ENCODE data around the gene PROSER2.

Gene PROSER2, protein sequence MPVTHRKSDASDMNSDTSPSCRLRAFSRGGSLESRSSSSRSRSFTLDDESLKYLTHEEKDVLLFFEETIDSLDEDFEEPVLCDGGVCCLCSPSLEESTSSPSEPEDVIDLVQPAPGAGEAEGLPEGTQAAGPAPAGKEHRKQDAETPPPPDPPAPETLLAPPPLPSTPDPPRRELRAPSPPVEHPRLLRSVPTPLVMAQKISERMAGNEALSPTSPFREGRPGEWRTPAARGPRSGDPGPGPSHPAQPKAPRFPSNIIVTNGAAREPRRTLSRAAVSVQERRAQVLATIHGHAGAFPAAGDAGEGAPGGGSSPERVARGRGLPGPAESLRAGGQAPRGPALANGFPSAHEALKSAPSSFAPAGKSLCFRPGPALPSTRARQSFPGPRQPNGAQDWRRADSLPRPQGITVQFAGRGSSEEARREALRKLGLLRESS

DNA sequence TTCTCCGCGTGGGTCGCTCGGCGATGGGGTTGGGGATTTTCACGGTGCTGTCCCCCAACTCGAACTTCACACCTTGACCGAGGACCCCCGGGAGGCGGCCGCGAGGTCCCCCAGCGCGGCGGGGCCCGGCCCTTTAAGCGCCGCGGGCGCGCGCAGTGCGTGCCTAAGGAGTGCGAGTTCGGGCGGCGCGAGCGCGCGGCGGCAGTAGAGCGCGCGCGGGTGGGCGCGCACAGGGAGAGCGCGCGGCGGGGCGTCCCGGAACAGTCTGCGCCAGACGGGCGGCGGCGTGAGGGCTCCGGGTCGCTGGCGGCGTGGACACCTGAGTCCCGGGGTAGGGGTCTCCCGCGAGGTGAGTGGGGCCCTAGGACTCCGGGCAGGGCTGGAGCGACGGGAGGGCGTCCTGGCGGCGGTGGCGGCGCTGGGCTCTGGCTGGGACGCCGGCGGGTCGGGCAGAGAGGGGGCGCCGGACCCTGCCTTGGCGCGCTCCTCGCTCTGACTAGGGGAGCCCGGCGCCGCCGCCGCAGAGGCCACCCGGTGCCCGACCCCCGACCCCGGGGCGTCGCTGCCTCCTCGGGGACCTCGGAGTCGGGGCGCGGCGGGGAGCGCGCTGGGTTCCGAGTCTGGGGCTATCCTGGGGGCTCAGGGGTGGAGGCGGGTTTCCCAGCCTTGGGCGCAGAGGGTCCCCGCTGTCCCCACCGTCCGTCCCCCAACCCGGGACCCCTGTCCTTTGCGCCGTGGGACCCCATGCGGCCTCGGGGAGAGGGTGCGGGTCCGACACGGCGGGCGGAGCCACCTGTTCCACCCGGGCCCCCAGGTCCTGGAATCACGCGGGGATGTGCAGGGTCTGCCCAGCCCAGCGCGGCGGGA lies at the start of gene PROSER2:
Gene PROSER2 (plus strand): TSS at position 235 of the 867 bp plus-strand sequence. CDS start 28,722 bp downstream, outside the sequence.
- TF ChIP-seq, protein P1, sequence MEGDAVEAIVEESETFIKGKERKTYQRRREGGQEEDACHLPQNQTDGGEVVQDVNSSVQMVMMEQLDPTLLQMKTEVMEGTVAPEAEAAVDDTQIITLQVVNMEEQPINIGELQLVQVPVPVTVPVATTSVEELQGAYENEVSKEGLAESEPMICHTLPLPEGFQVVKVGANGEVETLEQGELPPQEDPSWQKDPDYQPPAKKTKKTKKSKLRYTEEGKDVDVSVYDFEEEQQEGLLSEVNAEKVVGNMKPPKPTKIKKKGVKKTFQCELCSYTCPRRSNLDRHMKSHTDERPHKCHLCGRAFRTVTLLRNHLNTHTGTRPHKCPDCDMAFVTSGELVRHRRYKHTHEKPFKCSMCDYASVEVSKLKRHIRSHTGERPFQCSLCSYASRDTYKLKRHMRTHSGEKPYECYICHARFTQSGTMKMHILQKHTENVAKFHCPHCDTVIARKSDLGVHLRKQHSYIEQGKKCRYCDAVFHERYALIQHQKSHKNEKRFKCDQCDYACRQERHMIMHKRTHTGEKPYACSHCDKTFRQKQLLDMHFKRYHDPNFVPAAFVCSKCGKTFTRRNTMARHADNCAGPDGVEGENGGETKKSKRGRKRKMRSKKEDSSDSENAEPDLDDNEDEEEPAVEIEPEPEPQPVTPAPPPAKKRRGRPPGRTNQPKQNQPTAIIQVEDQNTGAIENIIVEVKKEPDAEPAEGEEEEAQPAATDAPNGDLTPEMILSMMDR (IDR thresholded peaks at IDR 0.05; ENCODE audit: control insufficient read depth, insufficient read depth, low read depth, low read length, missing control alignments): no peak
- DNase-seq (ENCODE audit: low read depth): no peak
- H3K4me3 ChIP-seq (ENCODE audit: control insufficient read depth, low read depth, low read length): peak within 1 kb of the TSS; percentile 76

DNA sequence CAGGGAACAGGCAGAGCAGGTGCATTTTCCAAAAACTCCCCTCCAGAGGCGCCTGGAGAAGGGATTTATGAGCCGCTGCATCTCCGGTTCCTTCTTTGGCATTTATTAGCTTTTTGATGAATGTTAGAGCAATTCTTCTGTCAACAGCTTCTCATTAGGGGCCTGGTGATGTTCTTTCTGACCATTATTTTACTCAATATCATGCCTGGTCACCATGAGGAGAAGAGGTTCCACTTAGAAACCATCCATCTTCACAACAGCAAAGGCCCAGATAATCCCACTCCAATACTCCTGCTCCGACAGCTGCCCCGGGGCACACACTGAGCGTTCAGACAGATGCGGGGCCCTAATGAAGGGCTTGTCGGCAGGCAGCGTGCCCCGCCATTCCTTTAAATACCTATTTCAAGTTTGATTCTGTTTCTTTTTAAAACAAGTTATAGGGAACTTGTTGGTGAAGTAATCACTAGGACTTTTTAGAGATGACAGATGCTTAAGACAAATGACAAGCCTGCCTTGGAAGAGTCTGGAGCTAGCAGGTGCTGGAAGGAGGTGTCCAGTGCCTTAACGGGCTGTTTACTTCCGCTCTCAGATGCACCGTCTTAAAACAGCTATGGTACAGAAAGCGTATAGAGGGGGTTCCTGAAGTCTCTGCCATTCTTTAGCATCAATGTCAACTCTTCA lies 49.3 kb upstream of the PROSER2 start:
- TF ChIP-seq, protein P1 (IDR thresholded peaks at IDR 0.05; ENCODE audit: control insufficient read depth, insufficient read depth, low read depth, low read length, missing control alignments): no peak
- DNase-seq (ENCODE audit: low read depth): no peak
- H3K4me3 ChIP-seq (ENCODE audit: control insufficient read depth, low read depth, low read length): no peak overlapping the region

DNA sequence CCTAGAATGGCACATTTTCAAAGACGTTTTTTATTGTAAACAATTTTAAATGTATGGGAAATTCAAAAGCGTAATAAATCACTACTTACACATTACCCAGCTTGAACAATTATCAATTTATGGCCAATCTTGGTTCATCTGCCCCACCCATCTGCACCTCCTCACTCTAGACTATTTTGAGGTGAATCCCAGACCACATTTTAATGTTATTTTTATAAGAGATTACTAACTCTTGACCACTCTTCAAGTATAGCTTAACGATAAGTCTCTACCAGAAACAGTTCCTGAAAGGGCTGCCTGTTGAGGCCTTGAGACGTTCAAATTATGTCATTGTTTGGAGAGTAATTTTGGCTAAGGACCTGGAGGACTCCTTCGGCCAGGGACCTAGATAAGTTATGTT lies 47.7 kb upstream of the PROSER2 start:
- H3K4me3 ChIP-seq (ENCODE audit: control insufficient read depth, low read depth, low read length): no peak overlapping the region
- DNase-seq (ENCODE audit: low read depth): no peak
- TF ChIP-seq, protein P1 (IDR thresholded peaks at IDR 0.05; ENCODE audit: control insufficient read depth, insufficient read depth, low read depth, low read length, missing control alignments): no peak

DNA sequence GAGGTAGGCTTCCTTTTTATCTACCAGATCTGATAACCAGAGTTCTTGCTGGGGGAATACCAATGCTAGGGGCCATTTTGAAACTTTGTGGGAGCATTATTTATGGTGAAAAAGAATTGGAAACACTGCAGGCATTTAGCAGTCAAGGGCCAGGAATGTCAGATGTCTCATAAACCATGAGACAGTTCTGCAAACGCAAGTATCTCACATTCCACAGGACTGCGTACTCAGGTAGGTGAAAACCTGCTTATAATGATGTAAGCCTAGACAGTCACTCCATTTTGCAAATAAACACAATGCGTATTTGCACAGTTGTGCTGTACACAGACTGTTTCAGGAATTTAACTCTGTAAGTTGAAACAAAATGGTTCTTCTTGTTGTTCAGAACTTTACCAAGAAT lies 47.1 kb upstream of the PROSER2 start:
- DNase-seq (ENCODE audit: low read depth): no peak
- TF ChIP-seq, protein P1 (IDR thresholded peaks at IDR 0.05; ENCODE audit: control insufficient read depth, insufficient read depth, low read depth, low read length, missing control alignments): no peak
- no peak overlapping the region for H3K4me3 ChIP-seq (ENCODE audit: control insufficient read depth, low read depth, low read length)

DNA sequence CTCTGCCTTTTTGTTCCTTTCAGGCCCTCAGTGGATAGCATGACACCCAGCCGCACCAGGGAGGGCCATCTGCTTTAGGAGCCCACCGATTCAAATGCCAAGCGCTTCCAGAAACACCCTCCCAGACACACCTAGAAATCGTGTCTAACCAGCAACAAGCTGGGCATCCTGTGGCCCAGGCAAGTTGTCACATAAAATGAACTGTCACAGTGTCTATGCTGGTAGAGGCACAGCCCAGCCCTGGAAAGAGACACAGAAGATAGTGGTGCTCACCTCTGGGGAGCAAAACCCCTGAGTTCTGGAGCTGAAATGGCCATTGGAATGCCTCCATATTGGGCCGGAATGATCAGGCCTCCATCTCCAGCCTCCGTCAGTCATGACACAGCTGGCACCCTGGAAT lies 42.0 kb upstream of the PROSER2 start:
- DNase-seq (ENCODE audit: low read depth): no peak
- TF ChIP-seq, protein P1 (IDR thresholded peaks at IDR 0.05; ENCODE audit: control insufficient read depth, insufficient read depth, low read depth, low read length, missing control alignments): no peak
- no peak overlapping the region for H3K4me3 ChIP-seq (ENCODE audit: control insufficient read depth, low read depth, low read length)
